ENCODE data around the gene MEGF9.
"Not testable (repeated sequence)": the region's sequence is repeated elsewhere in the genome, so short reads cannot be mapped to it uniquely, and the experiment has no call there.

Gene MEGF9

GRCh38 chr9:120557205-120557604, 157.1 kb downstream of the MEGF9 start:
- Histone ChIP-seq H3K27me3 (ENCODE audit: insufficient read depth, poor library complexity, severe bottlenecking) (no peaks in the 10 kb centered on the region), H3K4me3 (replicated peaks; ENCODE audit: insufficient read depth, low read length) (no peak overlapping the region), H3K27ac (replicated peaks) (no peak overlapping the region)
- no peak for DNase-seq (ENCODE audit: low read depth in 1 of 2, low spot score in 1 of 2)
- no peak for TF ChIP-seq REST (IDR thresholded peaks at IDR 0.05; ENCODE audit: insufficient replicate concordance, low read depth)
- TF ChIP-seq GABPA (IDR thresholded peaks at IDR 0.05; ENCODE audit: low read depth), result no peak
- TF ChIP-seq SPI1 (IDR thresholded peaks at IDR 0.05; ENCODE audit: borderline replicate concordance, low read depth), result no peak
- TF ChIP-seq CTCF (IDR thresholded peaks at IDR 0.05; ENCODE audit: insufficient read depth, low read length), result no peak
- no peak for TF ChIP-seq POLR2AphosphoS5 (IDR thresholded peaks at IDR 0.05; ENCODE audit: low read depth)

- TF ChIP-seq CTCF (IDR thresholded peaks at IDR 0.05; ENCODE audit: insufficient read depth, low read length) (no peak), REST (IDR thresholded peaks at IDR 0.05; ENCODE audit: insufficient replicate concordance, low read depth) (no peak)
- no peak overlapping the region for H3K27ac ChIP-seq (replicated peaks)
- no peaks in the 10 kb centered on the region for H3K27me3 ChIP-seq (ENCODE audit: insufficient read depth, poor library complexity, severe bottlenecking)
- DNase-seq (ENCODE audit: low read depth in 1 of 2, low spot score in 1 of 2), result no peak
- H3K4me3 ChIP-seq (replicated peaks; ENCODE audit: insufficient read depth, low read length), result no peak overlapping the region
Observed at GRCh38 chr9:120556775-120557174, 157.5 kb downstream of the MEGF9 start.

GRCh38 chr9:120555839-120556238, 158.4 kb downstream of the MEGF9 start:
- Histone ChIP-seq H3K27ac (replicated peaks) (no peak overlapping the region), H3K27me3 (ENCODE audit: insufficient read depth, poor library complexity, severe bottlenecking) (no peaks in the 10 kb centered on the region), H3K4me3 (replicated peaks; ENCODE audit: insufficient read depth, low read length) (no peak overlapping the region)
- no peak for TF ChIP-seq REST (IDR thresholded peaks at IDR 0.05; ENCODE audit: insufficient replicate concordance, low read depth)
- TF ChIP-seq SPI1 (IDR thresholded peaks at IDR 0.05; ENCODE audit: borderline replicate concordance, low read depth), result peak; percentile 83; the same call in 1 of the 2 replicates
- peak in 1 of 2 experiments; percentile 56 for DNase-seq (ENCODE audit: low read depth in 1 of 2, low spot score in 1 of 2)

- DNase-seq (ENCODE audit: low read depth in 1 of 2, low spot score in 1 of 2); H3K4me3 ChIP-seq (replicated peaks; ENCODE audit: insufficient read depth, low read length); H3K27ac ChIP-seq (replicated peaks); H3K27me3 ChIP-seq (ENCODE audit: insufficient read depth, poor library complexity, severe bottlenecking): not testable (repeated sequence)
Observed at GRCh38 chr9:120552210-120552704, 162.0 kb downstream of the MEGF9 start.

Data from HL-60 (cell line).